ENCODE measurements around the gene DEFB129.

- no peak for TF ChIP-seq CTCF (IDR thresholded peaks at IDR 0.05; ENCODE audit: insufficient read depth, low read length, poor library complexity, severe bottlenecking)
- no peak for TF ChIP-seq EZH2phosphoT487 (conservative IDR thresholded peaks at IDR 0.05; ENCODE audit: low read length)
Measured at GRCh38 chr20:215796-216195, 11.3 kb upstream of the DEFB129 start.
